Stimulated activated CD4-positive, alpha-beta T cell treated with anti-CD3 and anti-CD28 coated beads, Interleukin-2, amount 100 ng/mL, for 4 hours (primary cell): Measurements from ENCODE around the gene ACYP1.

Experiments used
- DNase-seq: peaks from one replicate; pipeline ENCODE4 v3.0.0-alpha.2; 2020; ENCODE audit warnings: low read depth

ACYP1 gene

GRCh38 chr14:75040959-75041358, 22.9 kb downstream of the ACYP1 start:
- DNase-seq = no peak

DNA sequence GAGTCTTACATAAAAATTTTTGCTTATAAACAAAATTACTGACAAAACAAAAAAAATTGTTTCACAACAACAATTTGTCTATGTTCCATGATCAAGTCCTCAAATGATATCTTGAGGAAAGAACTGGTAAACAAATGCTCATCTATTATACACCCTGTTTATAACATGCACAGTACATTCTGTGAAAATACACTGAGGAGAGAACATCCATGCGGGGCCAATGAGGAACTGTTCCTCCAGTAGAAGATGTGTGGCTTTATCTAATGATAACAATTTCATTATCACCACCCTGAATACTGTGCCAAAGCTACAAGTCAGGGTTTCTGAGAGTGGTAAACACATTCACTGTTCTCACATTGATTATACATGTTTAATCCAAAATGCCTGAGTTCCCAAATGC, 23.3 kb downstream of the ACYP1 start:
- DNase-seq = no peak

- DNase-seq = no peak
These were observed 30.9 kb downstream of the ACYP1 start for GRCh38 chr14:75032939-75033338.

- DNase-seq = no peak
These were observed 33.7 kb downstream of the ACYP1 start for GRCh38 chr14:75030147-75030546.

DNA sequence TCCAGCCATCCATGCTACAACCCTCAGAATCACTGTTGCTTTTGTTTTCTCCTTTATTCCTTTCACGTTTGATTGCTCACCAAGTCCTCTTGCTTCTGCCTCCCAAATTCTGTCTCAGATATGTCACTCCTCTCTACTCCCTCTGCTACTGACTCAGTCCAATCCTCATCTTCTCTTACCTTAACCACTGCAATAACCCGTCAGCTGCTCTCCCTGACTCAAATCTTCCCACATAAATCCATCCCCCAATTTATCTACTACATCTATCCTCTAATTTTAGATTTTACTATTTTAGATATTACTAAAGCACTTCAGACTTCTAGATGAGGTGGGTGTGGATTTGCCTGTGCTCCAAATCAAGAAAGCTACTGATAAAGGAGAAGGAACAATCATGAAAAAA, 37.9 kb downstream of the ACYP1 start:
- DNase-seq = no peak

DNA sequence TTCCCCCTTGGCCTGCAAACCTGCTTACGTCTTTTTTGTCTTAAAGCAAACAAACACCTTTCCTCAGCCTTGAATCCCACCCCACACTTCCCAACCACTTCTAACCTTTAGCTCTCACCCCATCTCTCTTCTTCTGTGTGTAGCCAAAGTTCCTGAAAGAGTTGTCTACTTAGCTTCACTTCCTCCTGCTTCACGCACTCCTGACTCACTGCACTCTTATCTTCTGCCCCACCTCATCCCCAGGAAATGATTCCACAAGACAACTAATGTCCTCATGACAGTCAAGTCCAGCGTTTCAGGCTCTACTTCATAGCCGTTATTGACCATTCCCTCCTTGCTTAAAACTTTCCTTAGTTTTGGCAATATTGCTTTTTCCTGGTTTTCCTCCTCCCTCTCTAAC, 38.7 kb downstream of the ACYP1 start:
- no peak for DNase-seq

- DNase-seq = no peak
These were observed 40.7 kb downstream of the ACYP1 start for GRCh38 chr14:75023108-75023507.

DNA sequence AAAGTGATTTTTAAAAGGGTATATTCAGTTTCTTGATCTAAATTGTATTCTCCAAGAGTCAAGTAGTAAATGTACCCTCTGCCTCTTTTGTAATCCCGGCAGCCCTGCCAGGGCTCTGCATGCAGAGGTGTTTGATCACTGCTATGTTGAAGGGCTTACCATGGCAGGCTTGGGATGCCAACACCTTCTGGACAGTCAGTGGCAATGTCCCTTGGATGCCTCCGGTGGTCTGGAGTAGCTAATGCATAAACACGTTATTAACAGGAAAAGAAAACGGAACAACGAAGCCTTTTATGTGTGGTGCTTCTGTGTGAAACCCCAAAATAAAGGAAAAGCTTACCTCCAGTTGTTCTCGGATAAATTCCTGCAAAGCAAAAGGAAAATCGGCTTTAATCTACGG, 41.2 kb downstream of the ACYP1 start:
- no peak for DNase-seq

GRCh38 chr14:75018694-75019093, 45.1 kb downstream of the ACYP1 start:
- no peak for DNase-seq

GRCh38 chr14:75016815-75017214, 47.0 kb downstream of the ACYP1 start:
- DNase-seq = no peak

- no peak for DNase-seq
These were observed 48.3 kb downstream of the ACYP1 start for GRCh38 chr14:75015496-75015895.

DNA sequence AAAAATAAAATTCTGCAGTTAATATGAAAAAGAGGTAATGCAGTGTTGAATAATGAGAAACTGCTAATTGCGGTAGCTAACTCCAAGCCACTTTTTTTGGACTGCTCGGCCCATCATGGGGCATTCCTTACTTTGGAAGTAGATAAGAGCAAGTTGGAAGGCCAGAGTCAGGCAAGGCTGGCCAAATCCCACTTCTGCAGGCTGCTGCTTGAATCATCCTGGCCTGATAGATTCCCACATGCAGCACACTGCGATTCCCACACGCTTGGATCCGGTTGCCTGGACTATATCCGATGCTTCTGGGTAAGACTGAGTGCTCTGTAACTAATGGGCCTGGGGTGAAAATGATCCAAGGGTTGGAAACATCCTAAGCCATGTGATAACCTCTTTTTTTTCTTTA, 50.5 kb downstream of the ACYP1 start:
- DNase-seq = no peak

DNA sequence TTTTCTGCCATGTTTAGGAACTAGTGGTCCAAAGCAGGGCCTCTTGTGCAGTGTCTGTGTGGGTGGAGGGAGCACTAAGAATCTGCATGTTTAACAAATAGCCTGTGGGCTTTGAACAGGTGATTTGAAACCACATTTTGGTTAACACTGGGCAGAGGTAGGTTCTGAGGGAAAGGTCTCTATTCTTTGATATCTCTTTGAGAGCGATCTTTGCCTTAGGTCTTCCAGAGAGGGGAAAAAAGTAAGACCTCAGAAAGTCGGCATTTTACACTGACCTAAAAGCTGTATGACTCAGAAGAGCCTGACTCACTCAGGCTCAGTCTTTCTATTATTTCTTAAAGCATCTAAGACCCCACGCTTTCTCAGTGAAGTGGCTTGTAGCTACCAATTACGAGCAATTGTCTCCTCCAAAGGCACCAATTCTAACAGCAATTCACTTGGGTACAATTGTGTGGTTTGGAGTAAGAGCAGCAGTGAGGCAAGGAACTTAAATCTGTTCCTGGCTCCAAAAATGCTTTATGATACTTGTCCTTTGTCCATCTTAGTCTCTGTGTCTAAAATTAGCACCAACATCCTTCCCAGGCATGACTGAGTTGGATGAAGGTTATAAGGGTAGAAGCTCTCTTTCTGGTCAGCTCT, 52.3 kb downstream of the ACYP1 start:
- DNase-seq = no peak

GRCh38 chr14:75010472-75011093, 53.2 kb downstream of the ACYP1 start:
- DNase-seq = no peak

GRCh38 chr14:75009176-75009575, 54.6 kb downstream of the ACYP1 start:
- DNase-seq = no peak

DNA sequence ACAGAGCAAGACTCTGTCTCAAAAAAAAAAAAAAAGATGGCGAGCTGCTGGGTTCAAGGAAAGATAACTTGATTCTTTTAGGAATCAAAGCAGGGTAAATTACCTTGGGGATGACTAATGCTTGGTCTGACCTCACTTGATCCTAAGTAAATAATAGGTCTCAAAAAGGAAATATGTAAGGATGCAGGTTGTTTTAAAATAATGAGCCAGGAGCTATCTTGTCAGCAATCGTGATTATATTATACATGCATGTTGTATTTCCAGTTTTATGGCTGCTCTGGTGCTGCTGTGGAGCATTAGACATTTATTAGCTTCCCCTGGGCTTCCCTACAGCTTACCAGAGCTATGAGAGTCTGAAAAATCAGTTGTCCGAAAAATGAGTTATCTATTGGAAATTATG, 58.5 kb downstream of the ACYP1 start:
- no peak for DNase-seq

DNA sequence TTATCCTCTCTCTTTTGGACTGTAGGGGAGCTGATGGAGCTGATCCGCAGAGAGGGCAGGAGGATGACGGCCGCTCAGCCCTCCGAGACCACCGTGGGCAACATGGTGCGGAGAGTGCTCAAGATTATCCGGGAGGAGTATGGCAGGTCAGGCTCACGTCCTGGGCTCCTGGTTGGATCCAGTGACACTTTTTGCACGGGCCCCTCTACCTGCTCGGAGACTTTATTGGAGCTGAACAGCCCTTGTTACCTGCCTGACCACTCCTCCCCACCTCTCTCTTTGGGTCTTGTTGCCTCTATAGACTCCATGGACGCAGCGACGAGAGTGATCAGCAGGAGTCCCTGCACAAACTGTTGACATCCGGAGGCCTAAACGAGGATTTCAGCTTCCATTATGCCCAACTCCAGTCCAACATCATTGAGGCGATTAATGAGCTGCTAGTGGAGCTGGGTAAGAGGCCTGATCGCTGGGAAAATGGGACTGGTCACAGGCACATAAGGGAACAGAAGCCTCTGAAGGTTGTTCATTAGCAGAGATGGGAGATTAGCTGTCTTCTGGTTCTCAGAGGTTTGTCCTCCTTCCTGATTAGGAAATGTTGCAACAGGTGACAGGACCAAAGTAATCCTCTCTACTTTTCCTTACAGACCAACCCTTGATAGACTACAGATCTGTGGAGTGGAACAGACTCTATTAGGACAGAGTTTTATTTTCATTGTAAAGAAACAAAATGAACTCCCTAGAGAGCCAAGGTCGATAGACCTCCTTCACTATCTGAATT, 60.4 kb downstream of the ACYP1 start:
- DNase-seq = no peak
